ENCODE measurements around the gene ZNF407. TPM values are rescaled to one million over a fixed set of nuclear protein-coding genes. Genes with fewer than 3 reads are reported as not detected.

The ZNF407 gene
- total and polyA plus RNA-seq, 2 of the 13 experiments (the other 11 are each of a cell fraction or from before 2014, with no cell fraction given), result 2.3 to 8.7 TPM

DNA sequence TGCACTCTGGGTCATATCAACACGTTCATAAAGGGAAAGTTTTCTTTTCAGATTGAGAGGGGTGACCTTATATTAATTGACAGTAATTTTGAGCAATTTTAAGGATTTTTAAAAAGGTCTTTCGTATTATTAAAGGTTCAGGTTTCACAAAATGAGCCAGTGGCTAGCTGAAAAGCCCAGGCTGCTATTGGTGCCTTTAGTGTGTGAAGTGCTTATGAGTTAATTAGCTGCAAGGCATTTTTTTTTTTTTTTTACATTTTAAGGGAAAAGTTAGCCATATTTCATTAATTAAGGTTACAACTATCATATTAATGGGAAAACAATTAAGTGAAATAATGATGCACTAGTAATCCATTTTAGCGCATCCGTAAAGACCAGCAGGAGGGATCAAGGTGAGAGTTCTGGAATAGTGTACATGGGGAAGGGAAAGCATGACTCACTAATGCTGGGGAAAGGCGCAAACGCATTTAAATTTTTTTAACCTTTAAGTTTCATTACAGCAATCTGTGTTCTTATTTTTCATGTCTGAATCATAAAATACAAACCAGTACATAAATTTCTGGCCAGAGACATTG, 200.0 kb downstream of the ZNF407 start:
- H4K20me1 ChIP-seq (ENCODE audit: insufficient read depth, low read length), result no peaks in the 10 kb centered on the region
- DNase-seq (ENCODE audit: low spot score) (no peak), FAIRE-seq (no peak), ATAC-seq (no peak)
- no peak overlapping the region for H3K4me3 ChIP-seq (replicated peaks in 1 of 3; ENCODE audit: insufficient read depth in 1 of 3, low read depth in 2 of 3, low read length in 3 of 3)
- WGBS (ENCODE audit: low lambda C conversion rate), result 96% methylated on average over 6 of the region's 6 CpGs
- no peaks in the 10 kb centered on the region for H3K4me1 ChIP-seq (ENCODE audit: insufficient read depth, low read length)
- no peaks in the 10 kb centered on the region for H3K36me3 ChIP-seq (replicated peaks in 1 of 2; ENCODE audit: control insufficient read depth in 1 of 2, insufficient read depth in 2 of 2, low read length in 2 of 2)
- H3K27me3 ChIP-seq (ENCODE audit: control insufficient read depth in 1 of 2, insufficient read depth in 2 of 2, low read length in 2 of 2), result no peaks in the 10 kb centered on the region
- no peak overlapping the region for H2AFZ ChIP-seq (ENCODE audit: low read length)
- intact Hi-C loops (cut with micrococcal nuclease; ENCODE audit: unreplicated experiment), result no loop called here
- TF ChIP-seq, protein P1, sequence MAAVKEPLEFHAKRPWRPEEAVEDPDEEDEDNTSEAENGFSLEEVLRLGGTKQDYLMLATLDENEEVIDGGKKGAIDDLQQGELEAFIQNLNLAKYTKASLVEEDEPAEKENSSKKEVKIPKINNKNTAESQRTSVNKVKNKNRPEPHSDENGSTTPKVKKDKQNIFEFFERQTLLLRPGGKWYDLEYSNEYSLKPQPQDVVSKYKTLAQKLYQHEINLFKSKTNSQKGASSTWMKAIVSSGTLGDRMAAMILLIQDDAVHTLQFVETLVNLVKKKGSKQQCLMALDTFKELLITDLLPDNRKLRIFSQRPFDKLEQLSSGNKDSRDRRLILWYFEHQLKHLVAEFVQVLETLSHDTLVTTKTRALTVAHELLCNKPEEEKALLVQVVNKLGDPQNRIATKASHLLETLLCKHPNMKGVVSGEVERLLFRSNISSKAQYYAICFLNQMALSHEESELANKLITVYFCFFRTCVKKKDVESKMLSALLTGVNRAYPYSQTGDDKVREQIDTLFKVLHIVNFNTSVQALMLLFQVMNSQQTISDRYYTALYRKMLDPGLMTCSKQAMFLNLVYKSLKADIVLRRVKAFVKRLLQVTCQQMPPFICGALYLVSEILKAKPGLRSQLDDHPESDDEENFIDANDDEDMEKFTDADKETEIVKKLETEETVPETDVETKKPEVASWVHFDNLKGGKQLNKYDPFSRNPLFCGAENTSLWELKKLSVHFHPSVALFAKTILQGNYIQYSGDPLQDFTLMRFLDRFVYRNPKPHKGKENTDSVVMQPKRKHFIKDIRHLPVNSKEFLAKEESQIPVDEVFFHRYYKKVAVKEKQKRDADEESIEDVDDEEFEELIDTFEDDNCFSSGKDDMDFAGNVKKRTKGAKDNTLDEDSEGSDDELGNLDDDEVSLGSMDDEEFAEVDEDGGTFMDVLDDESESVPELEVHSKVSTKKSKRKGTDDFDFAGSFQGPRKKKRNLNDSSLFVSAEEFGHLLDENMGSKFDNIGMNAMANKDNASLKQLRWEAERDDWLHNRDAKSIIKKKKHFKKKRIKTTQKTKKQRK (IDR thresholded peaks at IDR 0.05; ENCODE audit: low read length), result no peak
- TF ChIP-seq BRD4 (CRISPR knock-in tag; IDR thresholded peaks at IDR 0.05) (no peak), KLF11 (CRISPR knock-in tag; IDR thresholded peaks at IDR 0.05) (no peak), TFDP1 (CRISPR knock-in tag; IDR thresholded peaks at IDR 0.05; ENCODE audit: borderline replicate concordance) (no peak), PATZ1 (CRISPR knock-in tag; IDR thresholded peaks at IDR 0.05) (no peak), ZBTB44 (CRISPR knock-in tag; IDR thresholded peaks at IDR 0.05) (no peak), NCOR1 (IDR thresholded peaks at IDR 0.05; ENCODE audit: borderline replicate concordance, low read length) (no peak), HOXD1 (CRISPR knock-in tag; IDR thresholded peaks at IDR 0.05) (no peak), EZH2 (conservative IDR thresholded peaks at IDR 0.05; ENCODE audit: low read depth, low read length) (no peak), MZF1 (CRISPR knock-in tag; IDR thresholded peaks at IDR 0.05; ENCODE audit: borderline replicate concordance) (no peak), ZNF576 (CRISPR knock-in tag; IDR thresholded peaks at IDR 0.05) (no peak), KDM2A (CRISPR knock-in tag; IDR thresholded peaks at IDR 0.05; ENCODE audit: borderline replicate concordance, low read depth) (no peak), NFRKB (IDR thresholded peaks at IDR 0.05) (no peak), ZSCAN12 (CRISPR knock-in tag; IDR thresholded peaks at IDR 0.05) (no peak), SOX13 (IDR thresholded peaks at IDR 0.05) (no peak), SOX13 (CRISPR knock-in tag; conservative IDR thresholded peaks at IDR 0.05 in 1 of 2, IDR thresholded peaks at IDR 0.05 in 1 of 2) (no peak), SMARCE1 (IDR thresholded peaks at IDR 0.05; ENCODE audit: borderline replicate concordance) (no peak)
- POLR2A ChIA-PET, result no interaction called here
- in situ Hi-C loops (cut with HindIII; ENCODE audit: extremely low pct_ligation_motif_present, low pct_unique_long_range_greater_than_20kb), result no loop called here
- H3K27ac ChIP-seq (ENCODE audit: extremely low read length, insufficient read depth, low read length), result no peak overlapping the region
- CTCF ChIA-PET (ENCODE audit: low intra/inter-chr PET ratio, low total read pairs), result no interaction called here
- no TSS peak for BruUV-seq (replicated peaks)
- no peaks in the 10 kb centered on the region for H3K9me3 ChIP-seq (ENCODE audit: low read length)
- no peaks in the 10 kb centered on the region for H3K79me2 ChIP-seq (ENCODE audit: insufficient read depth, low read length)
- no peak overlapping the region for H3K4me2 ChIP-seq (ENCODE audit: low read depth, low read length)
- H3K9ac ChIP-seq (ENCODE audit: insufficient read depth, low read depth, low read length), result no peak overlapping the region
